Right lobe of liver (tissue), 6 donors: ENCODE results near the gene TRAIP. TPM values are rescaled to one million over a fixed set of nuclear protein-coding genes. Genes with fewer than 3 reads are reported as not detected.

Experiments used
- ATAC-seq, 4 donors: fragments of 200-7000 bp; cut with Tn5 transposase; one replicate each; pipeline ENCODE4 v1.9.1; 2020; ENCODE audit warnings: mild to moderate bottlenecking in 4 of 4, moderate library complexity in 4 of 4
- DNase-seq, 3 donors: peaks; one replicate each; pipeline ENCODE4 v3.0.0-alpha.2; 2020
- H3K27ac ChIP-seq, 3 donors: fragments of 200-600 bp; one replicate each; pipeline ENCODE4 v1.8.0; 2022
- H3K27me3 ChIP-seq, 2 donors: fragments of 200-600 bp; one replicate each; pipeline ENCODE4 v1.8.0; 2022
- H3K36me3 ChIP-seq, 4 donors: fragments of 200-600 bp; sonication (generic) in 1 of 4; one replicate each; pipeline versions ENCODE4 v1.5.1 to v1.8.0; 2017 to 2022; ENCODE audit warnings: control low read depth in 1 of 4
- H3K4me1 ChIP-seq, 4 donors: fragments of 200-600 bp; sonication (generic) in 1 of 4; one replicate each; pipeline versions ENCODE4 v1.5.1 to v1.8.0; 2017 to 2022; ENCODE audit warnings: control low read depth in 1 of 4
- H3K4me3 ChIP-seq, 3 donors: fragments of 200-600 bp; one replicate each; pipeline ENCODE4 v1.8.0; 2022
- H3K9me3 ChIP-seq, 4 donors: fragments of 200-600 bp; sonication (generic) in 1 of 4; one replicate each; pipeline versions ENCODE4 v1.5.1 to v1.8.0; 2017 to 2022; ENCODE audit warnings: control low read depth in 1 of 4
- POLR2A ChIP-seq: fragments of 450-650 bp; IDR thresholded peaks from one replicate; pipeline ENCODE4 v1.6.1; 2017; ENCODE audit warnings: antibody characterized with exemption, mild to moderate bottlenecking
- WGBS: methylation state at CpG from one replicate; pipeline ENCODE4 v1.1.6; 2018; ENCODE audit warnings: low coverage, low lambda C conversion rate; ENCODE audit not compliant: insufficient coverage; ENCODE audit errors: missing lambda C conversion rate; 5-methylcytosine and 5-hydroxymethylcytosine counted together
- intact Hi-C, 2 donors: fragments of 100-400 bp; cut with DNase I; formaldehyde crosslinking; loops; one replicate each; pipeline versions ENCODE4 v1.11.2 to v1.14.1; 2022
- microRNA-seq, 2 donors: library from miRNA; unstranded; fragments of <30 nt; microRNA quantifications; one replicate each; pipeline ENCODE4, GENCODE V29; 2019 to 2020
- small RNA-seq, 2 experiments: library from RNA; depleted of rRNA; stranded (forward); fragments of <200 nt; gene quantifications; one replicate each; pipeline ENCODE3, GENCODE V24; 2016
- total RNA-seq, 6 experiments: library from RNA; depleted of rRNA in 2 of 6; stranded (reverse); fragments of >200 nt in 2 of 6; fragmentation: NEBNext Ultra II Directional in 3 of 6; extraction: Animal tissue kit (Norgen Biotek cat#: 25700) in 3 of 6; gene quantifications; one replicate each; pipeline versions ENCODE4 v1.1.0 to v1.2.4, GENCODE V29; 2016 to 2023
- TF ChIP-seq, protein P1 (sequence below), 4 donors: fragments of 200-600 bp in 3 of 4; fragments of 450-650 bp in 1 of 4; IDR thresholded peaks; one replicate each; pipeline versions ENCODE4 v1.5.1 to v1.8.0; 2016 to 2022; ENCODE audit warnings: antibody characterized with exemption in 4 of 4, mild to moderate bottlenecking in 2 of 4
- donor health status: DM: no; HTN: yes; CAD: no.
- donor health status: DM: no; HTN: no; CAD: no.
- donor health status: DM: no; HTN: no; CAD: no.
- donor health status: DM: no; HTN: yes; CAD: no.
- donor health status: DM: no; HTN: yes; CAD: no.

Gene TRAIP
- total RNA-seq, 6 experiments from 2014 or later, result 0.55 to 3.1 (median 0.98) TPM

DNA sequence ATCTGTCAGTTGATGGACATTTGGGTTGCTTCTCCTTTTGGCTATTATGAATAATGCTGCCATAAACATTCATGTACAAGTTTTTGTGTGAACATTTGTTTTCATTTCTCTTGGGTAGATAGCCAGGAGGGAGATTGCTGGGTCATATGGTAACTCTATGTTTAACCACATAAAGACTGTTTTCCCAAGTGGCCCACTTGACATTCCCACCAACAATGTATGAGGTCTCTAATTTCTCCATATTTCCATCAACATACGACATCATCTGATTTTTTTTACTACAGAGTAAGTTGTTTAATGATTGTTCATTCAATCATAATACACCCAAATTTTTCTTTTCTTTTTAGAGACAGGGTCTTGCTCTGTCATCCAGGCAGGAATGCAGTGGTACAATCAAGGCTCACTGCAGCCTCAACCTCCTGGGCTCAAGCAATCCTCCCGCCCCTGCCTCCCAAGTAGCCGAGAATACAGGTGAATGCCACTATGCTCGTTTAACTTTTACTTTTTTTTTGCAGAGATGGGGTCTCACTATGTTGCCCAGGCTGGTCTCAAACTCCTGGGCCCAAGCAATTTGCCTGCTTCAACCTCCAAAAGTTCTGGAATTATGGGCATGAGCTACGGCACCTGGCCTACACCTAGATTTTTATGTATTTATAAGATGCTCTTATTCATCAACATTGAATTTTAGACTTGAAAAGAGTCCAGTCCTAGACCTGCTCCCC, 76.8 kb downstream of the TRAIP start:
- no peak for DNase-seq
- no peak overlapping the region for H3K27ac ChIP-seq
- intact Hi-C loops, result no loop called here
- no peak for ATAC-seq
- no peaks in the 10 kb centered on the region for H3K9me3 ChIP-seq
- TF ChIP-seq POLR2A, result no peak
- TF ChIP-seq, protein P1, sequence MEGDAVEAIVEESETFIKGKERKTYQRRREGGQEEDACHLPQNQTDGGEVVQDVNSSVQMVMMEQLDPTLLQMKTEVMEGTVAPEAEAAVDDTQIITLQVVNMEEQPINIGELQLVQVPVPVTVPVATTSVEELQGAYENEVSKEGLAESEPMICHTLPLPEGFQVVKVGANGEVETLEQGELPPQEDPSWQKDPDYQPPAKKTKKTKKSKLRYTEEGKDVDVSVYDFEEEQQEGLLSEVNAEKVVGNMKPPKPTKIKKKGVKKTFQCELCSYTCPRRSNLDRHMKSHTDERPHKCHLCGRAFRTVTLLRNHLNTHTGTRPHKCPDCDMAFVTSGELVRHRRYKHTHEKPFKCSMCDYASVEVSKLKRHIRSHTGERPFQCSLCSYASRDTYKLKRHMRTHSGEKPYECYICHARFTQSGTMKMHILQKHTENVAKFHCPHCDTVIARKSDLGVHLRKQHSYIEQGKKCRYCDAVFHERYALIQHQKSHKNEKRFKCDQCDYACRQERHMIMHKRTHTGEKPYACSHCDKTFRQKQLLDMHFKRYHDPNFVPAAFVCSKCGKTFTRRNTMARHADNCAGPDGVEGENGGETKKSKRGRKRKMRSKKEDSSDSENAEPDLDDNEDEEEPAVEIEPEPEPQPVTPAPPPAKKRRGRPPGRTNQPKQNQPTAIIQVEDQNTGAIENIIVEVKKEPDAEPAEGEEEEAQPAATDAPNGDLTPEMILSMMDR (IDR thresholded peaks at IDR 0.05), result no peak
- no peak overlapping the region for H3K4me3 ChIP-seq
- 83% methylated on average over 4 of the region's 5 CpGs for WGBS
- H3K27me3 ChIP-seq, result no peaks in the 10 kb centered on the region
- peaks cover 0 to 5% (median 2%) of the 10 kb centered on the region in 4 donors for H3K36me3 ChIP-seq
- H3K4me1 ChIP-seq, result peaks cover 0 to 13% (median 4%) of the 10 kb centered on the region in 4 donors

Small RNA genes lying within 50 kb of the gene (microRNA-seq; reads per million reads assigned to microRNA genes)
- gene MIR5193, result 0 to 0.29 reads per million in 2 donors

Small RNA genes lying within 50 kb of the gene (small RNA-seq; reads per million reads assigned to genes)
- gene RN7SL217P, result 0 reads per million in 2 experiments

Other genes starting within 250 kb of the TRAIP start
- gene APEH, start 182.2 kb downstream of the TRAIP start, total RNA-seq, result 100 to 1,000 TPM in 2 of 6 experiments, 10 to 100 TPM in 4; 60.9 to 114 (median 90.5) TPM
- 100 to 1,000 TPM; 321 to 695 (median 632) TPM for gene MST1, start 167.1 kb downstream of the TRAIP start, total RNA-seq
- gene RNF123, start 167.0 kb downstream of the TRAIP start, total RNA-seq, result 10 to 100 TPM; 32.4 to 48.3 (median 39.9) TPM
- gene AMIGO3, start 136.9 kb downstream of the TRAIP start, total RNA-seq, result 1 to 10 TPM in 1 of 6 experiments, under 1 TPM in 3, not detected in 2; 0.07 to 2.4 (median 0.64) TPM
- gene GMPPB, start 132.6 kb downstream of the TRAIP start, total RNA-seq, result 10 to 100 TPM; 12.2 to 34.2 (median 25.6) TPM
- 10 to 100 TPM; 12.6 to 19.6 (median 16.2) TPM for gene IP6K1, start 70.0 kb downstream of the TRAIP start, total RNA-seq
- not detected for gene CDHR4, start 56.7 kb downstream of the TRAIP start, total RNA-seq
- gene INKA1, start 53.3 kb downstream of the TRAIP start, total RNA-seq, result 1 to 10 TPM in 1 of 6 experiments, under 1 TPM in 5; 0.46 to 1.2 (median 0.73) TPM
- 10 to 100 TPM; 16.4 to 39.1 (median 28.5) TPM for gene UBA7, start 42.6 kb downstream of the TRAIP start, total RNA-seq
- gene CAMKV, start 13.3 kb upstream of the TRAIP start, total RNA-seq, result not detected
- 1 to 10 TPM in 1 of 6 experiments, under 1 TPM in 5; 0.15 to 1.9 (median 0.50) TPM for gene MST1R, start 47.3 kb upstream of the TRAIP start, total RNA-seq
- 10 to 100 TPM in 2 of 6 experiments, 1 to 10 TPM in 4; 5.4 to 14.2 (median 7.5) TPM for gene MON1A, start 73.2 kb upstream of the TRAIP start, total RNA-seq
- gene RBM6, start 83.6 kb upstream of the TRAIP start, total RNA-seq, result 10 to 100 TPM; 25.9 to 46.4 (median 32.9) TPM
- 10 to 100 TPM; 42.1 to 62.4 (median 46.4) TPM for gene RBM5, start 232.4 kb upstream of the TRAIP start, total RNA-seq